Occipital lobe (tissue), 2 donors: ENCODE results near the gene JPH3. TPM values are rescaled to one million over a fixed set of nuclear protein-coding genes. Genes with fewer than 3 reads are reported as not detected.
"Not testable (repeated sequence)": the region's sequence is repeated elsewhere in the genome, so short reads cannot be mapped to it uniquely, and the experiment has no call there.

Experiments used
- DNase-seq: peaks from one replicate; lab custom pipeline; 2025; lab: John Stamatoyannopoulos, UW
- total RNA-seq: library from RNA; depleted of rRNA; stranded (reverse); fragments of >200 nt; gene quantifications from one replicate; pipeline ENCODE4 v1.2.3, GENCODE V29; 2014

The JPH3 gene
- total RNA-seq, 1 donor from 2014 or later, result 56.0 TPM

DNA sequence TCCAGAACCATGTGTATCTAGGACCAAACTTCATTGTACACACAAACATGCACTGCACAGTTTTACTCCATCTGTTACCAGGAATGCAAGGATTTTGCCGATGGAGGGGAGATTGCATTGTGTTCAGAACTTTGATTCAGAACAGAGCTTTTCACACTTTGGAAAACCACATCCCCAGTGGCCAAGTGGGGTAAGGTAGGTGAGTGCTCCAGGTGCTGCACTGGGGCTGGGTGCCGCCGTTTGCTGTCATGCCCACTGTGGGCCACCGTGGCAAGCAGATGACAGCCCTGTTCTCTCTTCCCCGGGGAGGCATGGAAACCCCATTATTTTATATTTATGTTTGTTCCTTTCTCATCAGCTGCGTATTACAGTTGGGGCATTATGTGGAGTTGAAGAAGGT is 29.3 kb upstream of the JPH3 start:
- DNase-seq, result no peak

DNA sequence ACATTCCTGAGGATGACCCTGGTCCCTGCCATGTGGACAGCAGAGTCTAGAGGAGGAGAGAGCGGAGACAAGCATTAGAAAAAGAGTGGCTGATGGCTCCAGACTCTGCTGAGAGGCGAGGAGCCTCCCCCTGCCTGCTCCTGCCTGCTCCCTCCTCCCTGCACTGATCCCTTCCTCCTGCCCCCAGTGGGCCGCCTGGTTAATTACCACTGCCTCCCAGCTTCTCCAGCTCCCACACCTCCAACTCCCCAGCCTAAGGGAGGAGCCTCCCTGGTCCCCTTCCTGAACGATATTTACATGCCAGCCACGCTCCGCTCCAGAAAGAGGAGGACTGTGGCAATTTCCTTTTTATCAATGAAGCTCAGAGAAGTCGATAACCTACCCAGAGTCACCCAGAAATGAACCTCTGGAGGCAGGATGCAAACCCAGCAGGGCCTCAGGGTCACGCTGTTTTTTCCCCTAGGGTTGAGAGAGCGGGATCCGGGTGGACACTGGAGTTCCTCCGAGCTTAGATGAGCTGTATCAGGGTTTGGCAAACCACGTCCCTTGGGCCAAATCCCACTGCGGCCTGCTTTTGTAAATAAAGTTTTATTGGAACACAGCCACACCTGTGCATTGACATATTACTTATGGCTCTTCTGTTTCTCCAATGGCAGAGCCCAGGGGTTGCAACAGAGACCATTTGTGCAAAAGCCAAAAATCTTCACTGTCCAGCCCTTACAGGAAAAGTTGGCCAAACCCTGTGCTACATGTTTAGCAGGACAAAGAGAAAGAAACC is 27.1 kb upstream of the JPH3 start:
- no peak for DNase-seq

DNA sequence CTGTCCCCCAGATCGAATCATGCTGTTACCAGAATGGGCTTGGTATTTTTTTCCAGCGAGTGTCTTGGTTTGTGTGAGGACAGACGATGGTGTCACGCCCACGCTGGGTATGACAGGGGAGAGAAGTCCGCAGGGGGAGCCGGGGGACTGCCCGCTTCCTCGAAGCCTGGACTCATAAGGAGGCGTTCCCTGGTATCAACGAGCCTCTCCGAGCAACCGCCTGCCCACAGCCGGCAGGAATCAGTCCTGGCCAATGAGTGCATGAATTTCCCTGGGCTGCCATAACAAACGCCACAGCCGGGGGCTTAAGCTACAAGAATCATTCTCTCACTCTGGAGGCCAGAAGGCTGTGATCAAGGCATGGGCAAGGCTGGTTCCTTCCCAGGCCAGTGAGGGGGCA is 26.1 kb upstream of the JPH3 start:
- DNase-seq, result no peak

DNA sequence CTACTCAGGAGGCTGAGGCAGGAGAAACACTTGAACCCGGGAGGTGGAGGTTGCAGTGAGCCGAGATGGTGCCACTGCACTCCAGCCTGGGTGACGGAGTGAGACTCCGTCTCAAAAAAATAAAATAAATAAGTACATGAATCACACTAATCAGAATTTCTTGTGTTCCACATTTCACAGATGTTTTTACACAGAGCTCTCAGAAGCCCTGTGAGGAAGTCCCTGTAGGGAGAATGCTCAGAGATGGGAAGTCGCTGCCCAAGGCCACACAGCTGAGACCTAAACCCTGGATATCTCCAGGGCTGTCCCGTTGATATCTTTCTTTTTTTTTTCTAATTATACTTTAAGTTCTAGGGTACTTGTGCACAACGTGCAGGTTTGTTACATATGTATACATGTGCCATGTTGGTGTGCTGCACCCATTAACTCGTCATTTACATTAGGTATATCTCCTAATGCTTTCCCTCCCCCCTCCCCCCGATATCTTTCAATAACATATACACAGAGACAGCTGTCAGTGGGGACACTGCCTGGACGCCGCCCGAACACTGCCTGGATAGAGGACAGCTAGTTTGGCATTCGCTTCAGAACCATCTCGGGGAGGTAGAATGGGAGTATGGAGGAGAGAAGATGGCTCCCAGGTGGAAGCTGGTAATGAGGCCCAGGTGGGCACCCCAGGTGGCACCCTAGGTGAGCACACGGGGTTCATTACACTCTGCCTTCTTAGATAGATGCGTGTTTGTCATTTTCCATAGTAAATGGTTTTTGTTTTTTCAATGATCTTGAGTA is 24.0 kb upstream of the JPH3 start:
- not testable (repeated sequence) for DNase-seq

DNA sequence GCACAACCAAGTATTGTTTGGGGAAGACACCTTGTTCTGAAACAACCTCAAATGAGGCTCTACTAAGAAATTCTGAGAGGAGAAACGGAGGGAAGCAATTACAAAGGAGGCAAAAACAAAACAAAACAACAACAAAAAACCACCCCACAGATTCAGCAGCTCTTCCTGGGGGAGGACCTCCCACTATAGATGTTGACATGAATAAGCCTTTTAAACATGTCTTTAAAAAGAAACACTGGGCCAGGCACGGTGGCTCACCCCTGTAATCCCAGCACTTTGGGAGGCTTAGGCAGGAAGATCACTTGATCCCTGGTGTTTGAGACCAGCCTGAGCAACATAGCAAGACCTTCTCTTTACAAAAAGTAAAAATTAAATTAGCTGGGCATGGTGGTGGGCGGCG is 22.6 kb upstream of the JPH3 start:
- no peak for DNase-seq

DNA sequence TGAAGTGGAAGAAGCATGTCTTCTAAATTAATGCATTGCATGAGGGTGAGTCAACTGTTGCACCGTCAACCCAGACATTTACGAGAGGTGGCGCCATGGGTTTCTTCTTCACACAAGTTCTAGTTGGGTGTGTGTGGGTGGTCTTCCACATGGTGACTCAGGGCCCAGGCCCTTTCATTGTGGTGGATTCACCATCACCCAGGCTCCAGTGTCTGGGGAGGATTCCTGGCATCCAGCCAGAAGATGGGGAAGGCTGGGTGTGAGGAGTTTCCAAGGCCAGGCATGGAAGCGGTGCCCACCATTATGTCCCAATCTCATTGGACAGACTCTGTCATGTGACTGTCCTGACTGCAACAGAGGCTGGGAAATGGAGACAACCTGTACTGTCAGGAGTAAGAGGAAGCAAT is 21.4 kb upstream of the JPH3 start:
- DNase-seq, result no peak

DNA sequence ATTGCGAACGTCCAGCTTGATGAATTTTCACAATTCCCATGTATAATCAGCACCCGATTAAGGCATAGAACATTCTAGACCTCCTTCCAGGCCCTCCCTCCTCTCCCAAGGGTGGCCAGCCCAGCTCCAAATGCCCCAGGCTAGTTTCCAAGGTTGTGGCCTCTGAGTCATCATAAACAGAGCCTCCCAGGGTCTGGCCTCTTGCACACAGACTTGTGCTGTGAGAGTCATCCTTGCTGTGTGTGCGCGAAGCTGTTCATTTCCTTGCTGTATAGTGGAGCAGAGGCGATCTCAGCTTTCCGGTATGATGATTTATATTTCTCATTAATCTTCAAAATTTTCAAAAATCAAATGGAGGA is 20.5 kb upstream of the JPH3 start:
- no peak for DNase-seq

DNA sequence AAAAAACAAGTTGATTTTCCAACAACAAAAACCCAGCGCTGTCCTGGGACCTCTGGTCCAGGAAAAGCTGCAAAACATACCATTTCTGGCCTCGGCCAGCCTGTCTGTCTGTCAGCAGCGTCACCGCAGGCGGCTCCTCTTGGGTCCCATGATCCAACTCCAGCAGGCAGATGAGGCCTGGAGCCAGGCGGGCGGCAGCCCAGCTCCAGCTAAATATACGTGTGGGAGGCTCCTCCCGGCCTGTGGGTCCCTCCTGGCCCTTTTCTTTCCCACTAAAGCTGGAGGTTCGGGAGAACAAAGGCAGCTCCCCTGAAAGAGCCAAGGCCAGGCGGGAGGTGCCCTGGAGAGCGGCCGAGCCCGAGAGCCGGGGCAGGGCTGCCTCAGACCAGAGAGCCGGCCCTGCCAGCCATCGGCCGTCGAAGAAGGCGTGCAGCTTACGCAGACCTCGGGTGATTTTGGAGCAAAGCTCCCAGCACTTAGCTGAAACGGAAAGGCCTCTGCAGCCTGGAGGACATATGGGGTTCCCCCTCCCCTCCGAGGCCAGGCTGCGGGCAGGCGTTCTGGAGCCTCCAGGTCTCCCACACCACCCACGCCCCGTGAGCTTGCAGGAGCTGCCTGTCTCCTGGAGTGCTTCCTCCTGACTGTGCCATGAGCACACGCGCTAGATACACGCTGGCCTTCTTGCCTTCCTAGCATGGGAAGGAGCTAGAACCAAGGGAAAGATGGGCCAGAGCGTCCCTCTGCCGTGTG is 19.9 kb upstream of the JPH3 start:
- no peak for DNase-seq

DNA sequence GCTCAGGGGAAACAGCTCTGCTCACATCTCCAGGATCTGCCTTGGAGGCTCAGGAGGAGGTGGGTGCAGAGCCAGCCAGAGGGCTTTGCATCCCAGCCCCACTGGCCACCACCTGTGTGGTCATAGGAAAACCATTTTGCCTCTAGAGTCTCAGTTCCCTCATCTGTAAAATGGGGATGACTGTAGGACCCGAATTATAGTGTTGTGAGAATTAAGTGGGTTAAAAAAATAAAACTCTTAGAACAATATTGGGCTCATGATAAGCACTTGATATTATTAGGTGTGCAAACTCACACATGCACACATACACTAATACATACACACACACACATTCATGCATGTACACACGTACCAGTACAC is 19.4 kb upstream of the JPH3 start:
- no peak for DNase-seq

DNA sequence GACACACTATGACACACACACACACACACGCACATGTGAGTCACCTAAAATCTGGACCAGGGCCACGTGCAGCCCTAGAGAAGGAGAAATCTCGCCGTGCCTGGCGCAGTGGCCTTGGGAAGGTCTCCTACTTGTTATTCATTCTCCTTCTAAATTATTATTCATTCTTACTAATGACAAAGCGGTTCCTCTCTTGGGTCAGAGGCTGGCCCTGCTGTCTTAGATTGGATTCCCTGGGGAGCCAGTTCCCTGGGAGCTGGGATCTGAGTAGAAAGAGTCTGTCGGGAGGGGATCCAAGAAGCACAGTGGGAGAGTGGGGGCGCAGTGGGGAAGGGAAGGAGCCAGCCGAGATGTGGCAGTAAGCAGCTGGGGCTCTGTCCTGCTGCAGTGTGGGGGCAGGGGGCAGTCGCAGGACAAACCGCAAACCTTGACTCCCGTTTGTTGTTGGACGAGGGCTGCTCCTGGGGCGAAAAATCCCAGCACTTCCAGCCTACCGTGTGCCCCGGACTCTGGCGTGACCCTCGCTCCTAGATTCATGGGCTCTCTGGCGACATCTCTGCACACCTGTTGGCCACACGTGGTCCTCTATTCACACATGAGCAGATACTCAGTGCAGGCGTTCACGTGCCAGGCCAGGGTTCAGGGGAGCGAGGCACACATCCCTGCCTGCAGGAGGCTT is 18.7 kb upstream of the JPH3 start:
- no peak for DNase-seq

DNA sequence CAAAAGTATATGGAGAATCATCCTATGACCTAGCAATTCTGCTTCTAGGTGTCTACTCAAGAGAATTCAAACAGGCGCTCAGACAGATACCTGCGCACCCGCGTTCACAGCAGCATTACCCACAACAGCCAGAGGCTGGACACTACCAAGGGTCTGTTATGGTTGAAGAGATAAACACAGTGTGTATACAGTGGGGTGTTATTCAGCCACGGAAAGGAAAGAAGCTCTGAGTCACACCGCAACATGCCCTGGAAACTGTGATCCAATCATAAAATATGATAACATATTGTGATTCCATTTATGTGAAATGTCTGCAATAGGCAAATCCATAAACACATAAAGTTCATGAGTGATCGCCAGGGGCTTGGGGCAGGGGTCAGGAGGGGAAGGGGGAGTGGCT is 18.0 kb upstream of the JPH3 start:
- no peak for DNase-seq

DNA sequence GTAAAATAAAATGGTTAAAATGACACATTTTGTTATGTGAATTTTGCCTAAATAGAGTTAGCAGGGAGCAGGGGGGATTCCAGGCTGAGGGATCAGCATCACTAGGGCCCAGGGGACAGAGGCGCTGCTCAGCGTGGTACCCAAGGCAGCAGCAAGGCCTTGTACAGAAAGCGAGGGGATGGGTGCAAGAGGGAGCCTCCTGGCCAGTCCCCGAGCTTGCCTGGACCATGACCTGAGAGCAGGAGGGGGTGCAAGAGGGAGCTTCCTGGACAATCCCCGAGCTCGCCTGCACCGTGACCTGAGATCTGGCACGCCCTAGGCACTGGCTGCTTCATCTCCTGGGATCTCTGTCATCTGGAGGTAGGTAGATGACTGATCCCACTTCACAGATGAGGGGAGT is 17.3 kb upstream of the JPH3 start:
- no peak for DNase-seq

DNA sequence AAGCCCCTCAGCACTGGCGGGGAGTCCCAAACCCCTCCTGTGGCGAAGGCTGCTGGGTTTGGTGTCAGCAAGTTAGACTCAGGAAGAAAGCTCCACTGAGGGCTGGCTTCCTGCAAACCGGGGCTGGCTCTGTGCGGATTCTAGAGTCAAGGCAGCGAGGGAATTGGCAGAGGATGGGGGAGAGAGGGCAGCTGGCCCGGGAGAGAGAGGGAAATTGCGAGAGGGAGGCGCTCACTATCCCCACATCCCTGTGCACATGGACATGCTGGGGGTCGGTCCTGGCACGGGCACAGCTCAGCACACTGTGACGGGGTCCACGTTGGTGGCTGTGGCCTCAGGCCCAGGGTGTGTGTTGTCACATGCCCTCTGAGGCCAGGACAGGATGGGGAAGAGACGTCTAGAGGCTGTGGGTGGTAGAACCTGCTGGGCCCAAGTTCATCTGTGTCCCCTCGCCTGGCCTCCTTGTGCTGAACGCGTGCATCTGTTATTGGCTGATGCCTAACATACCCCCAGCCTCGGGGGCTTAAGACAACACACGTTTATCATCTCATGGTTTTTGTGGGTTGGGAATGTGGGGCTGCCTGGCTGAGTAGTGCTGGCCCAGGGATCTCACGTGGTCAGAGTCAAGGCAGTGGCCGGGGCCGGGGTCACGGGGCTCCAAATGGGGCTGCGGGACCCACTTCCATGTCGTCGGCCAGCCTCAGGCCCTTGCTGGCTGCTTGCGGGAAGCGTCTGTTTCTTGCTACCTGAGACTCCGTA is 16.7 kb upstream of the JPH3 start:
- no peak for DNase-seq

DNA sequence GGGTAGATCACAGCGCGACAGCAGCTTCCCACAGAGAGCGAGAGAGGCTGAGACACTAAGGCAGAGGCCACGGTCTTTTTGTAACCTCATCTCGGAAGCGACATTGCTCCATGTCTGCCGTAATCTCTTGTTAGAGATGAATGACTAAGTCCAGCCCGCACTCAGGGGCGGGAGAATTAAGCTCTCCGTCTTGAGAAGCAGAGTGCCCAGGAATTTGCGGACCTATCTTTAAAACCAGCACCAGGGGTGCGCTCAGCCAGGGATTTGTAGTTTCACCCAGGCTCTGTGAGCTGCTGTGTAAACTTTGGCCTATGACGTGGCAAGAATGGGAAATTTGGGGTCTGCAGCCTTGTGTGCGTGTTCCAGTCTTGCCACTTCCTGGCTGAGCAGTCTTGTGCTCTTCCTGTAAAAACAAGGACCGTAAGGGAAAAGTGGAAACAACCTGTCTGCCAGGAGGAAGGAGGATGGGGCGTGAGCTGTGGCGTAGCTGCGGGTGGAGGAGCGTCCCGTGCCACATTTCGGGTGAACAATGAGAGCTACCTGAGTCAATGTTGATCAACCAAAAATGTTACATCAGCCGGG is 16.0 kb upstream of the JPH3 start:
- no peak for DNase-seq

DNA sequence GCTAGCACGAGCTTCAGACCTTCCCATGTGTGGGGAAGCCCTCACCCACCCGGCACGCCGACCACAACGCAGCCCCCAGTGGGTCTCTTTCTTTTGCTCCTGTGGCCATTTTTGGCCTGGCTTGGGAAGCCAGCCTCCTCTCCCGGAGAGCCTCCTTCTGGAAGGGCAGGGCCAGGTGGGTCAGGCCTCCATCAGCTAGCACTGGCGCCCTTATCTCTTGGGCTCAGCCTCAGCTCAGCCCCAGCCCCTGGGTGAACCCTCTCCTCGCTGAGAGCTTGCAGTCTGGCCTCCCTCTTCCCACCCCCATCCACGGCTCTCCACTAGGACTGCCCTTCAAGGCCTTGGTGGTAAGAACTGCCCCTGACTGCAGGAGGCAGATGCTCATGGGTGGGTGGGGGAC is 14.7 kb upstream of the JPH3 start:
- DNase-seq, result no peak

DNA sequence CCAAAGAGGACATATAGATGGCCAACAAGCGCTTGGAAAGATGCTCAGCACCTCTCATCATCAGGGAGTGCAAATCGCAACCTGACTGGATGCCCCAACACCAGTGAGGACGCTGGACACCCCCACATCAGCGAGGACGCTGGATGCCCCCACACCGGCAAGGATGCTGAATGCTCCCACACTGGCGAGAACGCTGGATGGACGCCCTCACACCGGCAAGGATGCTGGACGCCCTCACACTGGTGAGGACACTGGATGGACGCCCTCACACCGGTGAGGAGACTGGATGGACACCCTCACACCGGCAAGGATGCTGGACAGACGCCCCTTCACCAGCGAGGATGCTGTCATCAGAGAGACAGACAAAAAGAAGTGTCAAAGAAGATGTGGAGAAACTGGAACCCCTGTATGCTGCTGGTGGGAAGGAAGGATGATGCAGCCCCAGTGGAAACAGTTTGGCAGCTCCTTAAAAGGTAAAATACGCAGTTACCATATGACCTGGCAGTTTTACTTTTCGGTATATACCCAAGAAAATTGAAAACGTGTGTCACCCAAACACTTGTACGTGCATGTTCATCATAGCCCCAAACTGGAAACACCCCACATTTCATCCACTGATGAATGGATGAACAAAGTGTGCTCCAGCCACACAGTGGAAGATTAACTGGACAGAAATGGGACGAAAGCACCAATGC is 10.1 kb upstream of the JPH3 start:
- no peak for DNase-seq

DNA sequence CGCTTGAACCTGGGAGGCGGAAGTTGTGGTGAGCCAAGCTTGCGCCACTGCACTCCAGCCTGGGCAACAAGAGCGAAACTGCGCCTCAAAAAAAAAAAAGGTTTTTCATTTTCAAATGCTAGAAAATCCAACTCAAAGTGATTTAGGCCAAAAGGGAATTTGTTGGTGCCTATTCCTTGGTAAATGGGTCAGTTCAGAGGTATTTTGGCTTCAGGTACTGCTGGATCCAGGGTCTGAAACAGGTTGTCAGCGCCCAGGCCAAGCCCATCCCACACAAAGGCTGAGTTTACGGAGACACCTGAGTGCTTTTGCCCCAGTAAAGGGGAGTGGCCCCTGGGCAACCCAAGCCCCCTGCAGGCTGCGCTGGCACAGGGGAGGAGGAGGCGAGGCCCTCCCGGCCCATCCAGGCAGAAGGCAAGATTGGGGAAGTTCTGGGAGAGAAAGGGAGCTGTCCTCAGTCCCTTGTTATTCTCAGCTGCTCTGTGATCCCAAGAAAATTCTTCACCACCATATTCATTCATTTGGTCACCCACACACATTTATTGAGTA is 8.5 kb upstream of the JPH3 start:
- no peak for DNase-seq

DNA sequence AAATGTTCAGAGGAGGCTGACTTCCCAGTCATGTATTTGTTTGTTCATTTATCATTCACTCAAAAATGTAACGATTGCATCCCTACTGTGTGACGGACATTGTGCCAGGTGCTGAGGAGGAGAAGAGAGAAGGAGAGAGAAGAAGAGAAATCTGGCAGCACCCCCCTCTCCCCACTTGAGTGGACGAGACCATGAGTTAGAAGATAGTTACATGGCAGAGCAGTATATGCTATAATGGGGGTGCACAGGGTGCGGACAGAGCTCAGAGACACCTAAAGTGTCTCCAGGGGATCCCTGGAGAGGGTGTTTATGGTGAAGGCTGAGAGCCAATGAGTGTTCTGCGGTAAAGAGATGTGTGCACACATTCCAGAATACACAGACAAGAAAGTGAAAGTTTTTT is 6.6 kb upstream of the JPH3 start:
- DNase-seq, result no peak

DNA sequence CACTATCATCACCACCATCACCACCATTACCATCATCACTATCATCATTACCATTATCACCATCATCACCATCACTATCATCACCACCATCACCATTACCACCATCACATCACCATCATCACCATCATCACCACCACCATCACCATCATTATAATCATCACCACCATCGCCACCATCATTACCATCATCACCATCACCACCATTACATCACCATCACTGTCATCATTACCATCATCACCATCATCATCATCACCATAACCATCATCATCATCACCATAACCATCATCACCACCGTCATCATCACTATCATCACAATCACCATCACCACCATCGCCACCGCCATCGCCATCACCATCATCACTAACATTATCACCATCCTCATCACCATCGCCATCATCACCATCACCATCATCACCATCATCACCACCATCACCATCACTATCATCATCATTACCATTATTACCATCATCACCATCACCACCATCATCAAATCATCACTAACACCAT is 4.9 kb upstream of the JPH3 start:
- DNase-seq, result no peak

DNA sequence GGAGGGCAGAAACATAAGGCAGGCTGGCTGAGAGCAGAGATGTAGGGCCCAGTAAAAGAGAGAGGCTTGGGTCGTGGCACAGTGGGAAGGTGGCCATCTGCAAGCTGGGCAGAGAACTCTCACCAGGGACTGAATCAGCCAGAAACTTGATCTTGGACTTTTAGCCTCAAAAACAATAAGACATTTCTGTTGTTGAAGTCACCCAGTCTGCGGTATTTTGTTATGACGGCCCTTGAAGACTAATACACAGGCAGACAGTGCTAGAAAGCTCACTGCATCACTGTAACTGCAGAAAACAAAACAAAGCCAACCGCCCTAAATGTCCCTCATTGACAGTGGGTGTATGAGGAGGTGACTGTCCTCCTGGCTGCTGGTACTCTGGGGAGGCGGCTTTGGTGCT is 3.9 kb upstream of the JPH3 start:
- DNase-seq, result no peak
